Measurements from ENCODE around the gene NDUFA3.

DNA sequence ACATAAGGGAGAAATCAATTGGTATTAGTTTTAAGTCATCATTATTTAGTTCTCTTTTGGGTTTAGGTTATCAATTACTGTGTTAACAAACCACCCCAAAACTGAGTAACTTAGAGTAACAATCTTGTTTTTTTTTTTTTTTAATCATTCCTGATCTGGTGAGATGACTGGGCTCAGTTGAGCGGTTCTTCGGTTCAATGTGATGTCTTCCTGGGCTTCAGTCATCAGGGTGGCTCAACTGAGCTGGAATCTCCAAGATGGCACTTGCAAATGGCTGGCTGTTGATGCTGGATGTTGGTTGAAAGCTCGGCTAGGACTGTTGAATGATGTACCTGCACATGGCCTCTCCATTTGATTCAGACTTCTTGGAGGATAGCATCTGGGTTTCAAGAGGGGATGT, 18.2 kb upstream of the NDUFA3 start:
- TF ChIP-seq, protein P1, sequence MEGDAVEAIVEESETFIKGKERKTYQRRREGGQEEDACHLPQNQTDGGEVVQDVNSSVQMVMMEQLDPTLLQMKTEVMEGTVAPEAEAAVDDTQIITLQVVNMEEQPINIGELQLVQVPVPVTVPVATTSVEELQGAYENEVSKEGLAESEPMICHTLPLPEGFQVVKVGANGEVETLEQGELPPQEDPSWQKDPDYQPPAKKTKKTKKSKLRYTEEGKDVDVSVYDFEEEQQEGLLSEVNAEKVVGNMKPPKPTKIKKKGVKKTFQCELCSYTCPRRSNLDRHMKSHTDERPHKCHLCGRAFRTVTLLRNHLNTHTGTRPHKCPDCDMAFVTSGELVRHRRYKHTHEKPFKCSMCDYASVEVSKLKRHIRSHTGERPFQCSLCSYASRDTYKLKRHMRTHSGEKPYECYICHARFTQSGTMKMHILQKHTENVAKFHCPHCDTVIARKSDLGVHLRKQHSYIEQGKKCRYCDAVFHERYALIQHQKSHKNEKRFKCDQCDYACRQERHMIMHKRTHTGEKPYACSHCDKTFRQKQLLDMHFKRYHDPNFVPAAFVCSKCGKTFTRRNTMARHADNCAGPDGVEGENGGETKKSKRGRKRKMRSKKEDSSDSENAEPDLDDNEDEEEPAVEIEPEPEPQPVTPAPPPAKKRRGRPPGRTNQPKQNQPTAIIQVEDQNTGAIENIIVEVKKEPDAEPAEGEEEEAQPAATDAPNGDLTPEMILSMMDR (IDR thresholded peaks at IDR 0.05): no peak
- no peak for TF ChIP-seq SIN3A (IDR thresholded peaks at IDR 0.05; ENCODE audit: borderline replicate concordance, insufficient read depth, low read depth, low read length)

Data from Panc1 (cell line).